Measurements from ENCODE around the gene YBEY.

The YBEY gene

DNA sequence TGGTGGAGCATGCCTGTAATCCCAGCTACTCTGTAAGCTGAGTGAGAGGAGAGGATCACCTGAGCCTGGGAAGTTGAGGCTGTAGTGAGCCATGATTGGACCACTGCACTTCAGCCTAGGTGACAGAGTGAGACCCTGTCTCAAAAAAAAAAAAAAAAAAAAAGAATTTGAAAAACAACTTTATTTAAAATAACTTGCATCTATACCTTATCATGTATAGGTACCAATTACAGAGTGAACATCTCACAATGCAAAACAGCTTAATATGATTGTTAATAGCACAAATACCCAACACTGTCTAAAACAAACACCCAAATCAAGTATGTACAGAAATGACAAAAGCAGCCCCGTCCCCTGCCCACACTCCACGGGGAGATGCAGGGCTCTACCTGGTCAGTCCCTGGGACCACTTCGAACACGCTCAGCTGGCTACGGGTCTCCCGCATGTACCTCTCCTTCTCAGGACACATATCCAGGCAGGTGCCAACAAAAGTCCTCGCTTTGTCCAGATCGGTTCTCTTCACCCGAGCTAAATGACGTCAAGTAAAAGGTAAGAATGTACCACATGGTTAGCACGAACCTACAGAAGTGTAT lies 11.2 kb upstream of the YBEY start:
- H3K36me3 Mint-ChIP-seq, result peaks cover 31% of the 10 kb centered on the region
- no peak for ATAC-seq (ENCODE audit: low read depth)
- H3K4me3 Mint-ChIP-seq, result no peak overlapping the region
- no peaks in the 10 kb centered on the region for H3K9me3 Mint-ChIP-seq
- peaks cover 2% of the 10 kb centered on the region for H3K4me1 Mint-ChIP-seq
- DNase-seq (ENCODE audit: low spot score in 2 of 2), result no peak
- H3K27me3 Mint-ChIP-seq, result no peaks in the 10 kb centered on the region
- no peak overlapping the region for H3K27ac Mint-ChIP-seq

DNA sequence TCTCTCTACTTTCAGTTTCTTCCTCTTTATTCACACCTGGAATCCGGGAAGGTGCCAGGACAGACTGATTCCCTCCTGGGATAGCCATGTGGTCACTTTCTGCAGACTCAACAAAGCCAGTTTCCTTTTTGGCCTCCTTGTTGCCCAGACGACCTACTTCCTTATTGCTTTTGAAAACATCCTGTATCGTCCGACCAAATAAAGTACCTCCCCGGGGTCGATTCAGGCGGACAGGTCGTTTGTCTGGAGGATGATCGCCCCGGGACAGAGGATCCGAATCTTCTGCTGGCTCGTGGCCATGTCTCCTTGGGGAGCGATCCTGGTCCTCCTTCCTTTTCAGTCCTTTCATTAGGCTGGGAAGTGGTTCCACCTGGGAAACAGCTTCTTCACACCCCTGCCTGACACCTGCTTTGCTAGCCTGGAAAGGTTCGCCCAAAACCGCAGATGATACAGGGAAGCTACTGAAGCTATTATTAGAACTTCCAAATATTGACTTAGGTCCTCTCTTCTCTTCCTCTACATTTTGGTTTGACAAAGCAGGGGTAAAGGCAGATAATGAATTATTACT lies 2.0 kb upstream of the YBEY start:
- Mint-ChIP-seq H3K4me1 (peaks cover 25% of the 10 kb centered on the region), H3K27ac (peak overlapping the region; percentile 11), H3K27me3 (no peaks in the 10 kb centered on the region), H3K36me3 (peaks cover 12% of the 10 kb centered on the region), H3K9me3 (no peaks in the 10 kb centered on the region), H3K4me3 (peak overlapping the region; percentile 75)
- DNase-seq (ENCODE audit: low spot score in 2 of 2) (no peak), ATAC-seq (ENCODE audit: low read depth) (no peak)

DNA sequence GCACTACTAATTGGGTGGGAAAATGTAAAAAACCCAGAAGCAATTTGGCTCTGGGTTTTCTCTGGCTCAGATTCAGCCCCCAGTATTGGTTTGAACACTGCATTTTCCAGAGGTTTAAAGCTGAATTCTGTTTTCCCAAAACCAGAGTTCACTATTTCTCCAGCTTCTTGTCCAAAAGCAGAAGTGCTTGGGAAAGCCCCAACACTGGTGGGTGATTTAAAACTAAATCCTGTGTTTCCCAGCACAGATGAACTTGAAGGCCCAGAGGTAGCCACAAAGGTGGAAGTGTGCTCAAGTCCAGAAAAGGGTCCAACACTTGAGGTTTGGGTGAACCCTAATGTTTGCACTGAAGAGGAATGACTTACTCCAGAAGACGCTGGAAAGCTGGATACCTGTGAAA lies 1.4 kb upstream of the YBEY start:
- H3K27me3 Mint-ChIP-seq, result no peaks in the 10 kb centered on the region
- peak overlapping the region; percentile 99 for H3K4me3 Mint-ChIP-seq

DNA sequence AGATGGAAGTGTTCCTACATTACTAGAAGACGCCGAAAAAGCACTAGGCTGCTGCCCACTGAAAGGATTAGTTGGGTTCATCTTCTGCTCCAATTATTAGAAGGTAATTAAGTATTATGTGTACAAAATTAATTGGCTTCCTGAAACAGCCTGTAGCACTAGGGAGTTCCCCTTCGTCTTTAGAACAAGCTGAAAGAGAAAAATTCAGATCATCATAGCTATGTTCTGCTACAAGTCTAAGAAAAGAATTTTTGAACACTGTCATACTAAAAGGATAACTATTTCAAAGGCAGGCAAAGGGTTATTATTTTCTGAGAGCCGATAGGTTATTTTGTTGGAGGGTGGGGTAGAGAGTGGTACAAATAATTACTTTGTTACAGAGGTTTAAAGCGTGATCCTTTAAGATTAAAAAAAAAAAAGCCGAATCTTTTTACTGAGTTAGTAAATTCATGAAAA lies 908 bp upstream of the YBEY start, which contains the start of gene MCM3AP:
MCM3AP (minus strand) TSS at position 406 of the 456 bp plus-strand sequence; CDS start at position 81, 325 bp downstream.
- Mint-ChIP-seq H3K9me3 (no peaks in the 10 kb centered on the region), H3K4me3 (peak within 1 kb of the TSS; percentile 99), H3K36me3 (peaks cover 11% of the 10 kb centered on the region), H3K4me1 (peaks cover 30% of the 10 kb centered on the region), H3K27me3 (no peaks in the 10 kb centered on the region), H3K27ac (peak within 1 kb of the TSS; percentile 92)
- no peak for DNase-seq (ENCODE audit: low spot score in 2 of 2)
- ATAC-seq (ENCODE audit: low read depth), result no peak

More for the DNA sequence above, 1.4 kb upstream of the YBEY start:
- Mint-ChIP-seq H3K27ac (peak overlapping the region; percentile 92), H3K9me3 (no peaks in the 10 kb centered on the region), H3K4me1 (peaks cover 28% of the 10 kb centered on the region), H3K36me3 (peaks cover 12% of the 10 kb centered on the region)
- no peak for DNase-seq (ENCODE audit: low spot score in 2 of 2)
- no peak for ATAC-seq (ENCODE audit: low read depth)

DNA sequence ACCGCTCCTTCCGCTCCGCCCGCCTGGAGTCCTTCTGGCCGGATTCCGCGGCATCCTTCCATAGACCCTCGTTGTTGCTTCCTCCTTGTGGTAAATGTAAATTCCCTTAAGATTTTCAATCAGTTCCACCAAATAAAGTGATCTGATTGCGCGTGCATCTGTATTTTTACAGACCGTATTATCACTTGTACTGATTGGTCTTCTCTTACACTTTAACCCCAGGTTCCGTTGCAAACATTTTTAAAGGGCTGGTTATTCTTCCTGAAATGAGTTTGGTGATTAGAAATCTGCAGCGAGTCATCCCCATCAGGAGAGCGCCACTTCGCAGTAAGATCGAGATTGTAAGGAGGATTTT lies 483 bp downstream of the YBEY start:
- Mint-ChIP-seq H3K4me3 (peak overlapping the region; percentile 99), H3K36me3 (peaks cover 14% of the 10 kb centered on the region), H3K9me3 (no peaks in the 10 kb centered on the region), H3K27me3 (no peaks in the 10 kb centered on the region), H3K27ac (peak overlapping the region; percentile 92), H3K4me1 (peaks cover 29% of the 10 kb centered on the region)
- DNase-seq (ENCODE audit: low spot score in 2 of 2) (no peak), ATAC-seq (ENCODE audit: low read depth) (no peak)

DNA sequence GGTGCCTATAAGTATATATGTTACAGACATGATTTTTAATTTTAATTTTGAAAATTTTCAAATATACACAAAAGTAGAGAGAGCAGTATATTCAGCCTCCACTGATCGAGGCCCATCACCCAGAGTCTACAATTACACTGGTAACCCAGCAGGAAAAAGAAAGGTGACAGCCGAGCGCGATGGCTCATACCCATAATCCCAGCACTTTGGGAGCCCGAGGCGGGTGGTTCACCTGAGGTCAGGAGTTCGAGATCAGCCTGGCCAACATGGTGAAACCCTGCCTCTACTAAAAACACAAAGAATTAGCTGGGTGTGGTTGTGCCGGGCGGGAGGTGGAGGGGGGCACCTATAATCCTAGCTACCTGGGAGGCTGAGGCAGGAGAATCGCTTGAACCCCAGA lies 1.4 kb downstream of the YBEY start:
- Mint-ChIP-seq H3K4me3 (no peak overlapping the region), H3K27ac (no peak overlapping the region), H3K9me3 (no peaks in the 10 kb centered on the region), H3K4me1 (peaks cover 29% of the 10 kb centered on the region), H3K36me3 (peaks cover 16% of the 10 kb centered on the region), H3K27me3 (no peaks in the 10 kb centered on the region)
- DNase-seq (ENCODE audit: low spot score in 2 of 2) (no peak), ATAC-seq (ENCODE audit: low read depth) (no peak)

DNA sequence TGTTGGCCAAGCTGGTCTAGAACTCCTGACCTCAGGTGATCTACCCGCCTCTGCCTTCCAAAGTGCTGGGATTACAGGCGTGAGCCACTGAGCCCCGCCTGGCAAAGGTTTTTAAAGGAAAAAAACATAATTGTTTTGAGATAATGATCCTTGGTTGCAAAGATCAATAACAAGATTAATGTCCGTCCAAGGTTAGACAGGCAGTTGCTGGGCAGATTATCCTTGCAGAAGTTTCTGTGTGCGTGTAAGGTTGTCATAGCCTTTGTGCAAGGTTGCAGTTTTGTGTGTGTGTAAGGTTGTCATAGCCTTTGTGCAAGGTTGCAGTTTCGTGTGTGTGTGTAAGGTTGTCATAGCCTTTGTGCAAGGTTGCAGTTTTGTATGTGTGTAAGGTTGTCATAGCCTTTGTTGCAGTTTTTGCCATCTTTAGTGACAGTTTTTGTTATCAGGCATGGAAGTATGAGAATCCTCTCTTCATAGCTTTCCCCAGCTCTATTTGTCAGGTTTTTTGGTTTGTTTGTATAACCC lies 3.6 kb downstream of the YBEY start:
- H3K27ac Mint-ChIP-seq, result no peak overlapping the region
- no peaks in the 10 kb centered on the region for H3K27me3 Mint-ChIP-seq
- ATAC-seq (ENCODE audit: low read depth) (no peak), DNase-seq (ENCODE audit: low spot score in 2 of 2) (no peak)
- H3K9me3 Mint-ChIP-seq, result no peaks in the 10 kb centered on the region
- H3K4me3 Mint-ChIP-seq, result no peak overlapping the region
- H3K4me1 Mint-ChIP-seq, result peaks cover 22% of the 10 kb centered on the region
- H3K36me3 Mint-ChIP-seq, result peaks cover 13% of the 10 kb centered on the region

DNA sequence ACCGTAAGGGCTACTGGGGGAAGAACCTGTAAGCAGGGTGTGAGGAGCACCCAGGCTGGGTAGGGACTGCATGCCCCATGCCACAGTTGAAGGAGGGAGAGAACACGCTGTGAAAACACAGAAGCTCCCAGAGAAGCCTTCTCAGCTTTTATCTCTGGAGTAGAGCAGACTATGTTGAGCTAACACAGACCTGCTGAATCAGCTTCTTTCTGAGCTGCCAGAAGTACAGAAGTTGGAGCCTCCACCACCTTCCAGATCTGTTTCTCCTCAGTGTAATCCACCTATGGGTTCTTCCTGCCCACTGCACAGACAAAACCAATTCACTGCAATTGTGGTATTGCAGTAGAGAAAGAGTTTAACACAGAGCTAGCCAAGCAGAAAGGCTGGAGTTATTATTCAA lies 5.4 kb downstream of the YBEY start:
- peaks cover 27% of the 10 kb centered on the region for H3K4me1 Mint-ChIP-seq
- DNase-seq (ENCODE audit: low spot score in 2 of 2), result no peak
- no peak overlapping the region for H3K4me3 Mint-ChIP-seq
- no peak overlapping the region for H3K27ac Mint-ChIP-seq
- ATAC-seq (ENCODE audit: low read depth), result no peak
- no peaks in the 10 kb centered on the region for H3K27me3 Mint-ChIP-seq
- H3K36me3 Mint-ChIP-seq, result peaks cover 13% of the 10 kb centered on the region
- H3K9me3 Mint-ChIP-seq, result no peaks in the 10 kb centered on the region

DNA sequence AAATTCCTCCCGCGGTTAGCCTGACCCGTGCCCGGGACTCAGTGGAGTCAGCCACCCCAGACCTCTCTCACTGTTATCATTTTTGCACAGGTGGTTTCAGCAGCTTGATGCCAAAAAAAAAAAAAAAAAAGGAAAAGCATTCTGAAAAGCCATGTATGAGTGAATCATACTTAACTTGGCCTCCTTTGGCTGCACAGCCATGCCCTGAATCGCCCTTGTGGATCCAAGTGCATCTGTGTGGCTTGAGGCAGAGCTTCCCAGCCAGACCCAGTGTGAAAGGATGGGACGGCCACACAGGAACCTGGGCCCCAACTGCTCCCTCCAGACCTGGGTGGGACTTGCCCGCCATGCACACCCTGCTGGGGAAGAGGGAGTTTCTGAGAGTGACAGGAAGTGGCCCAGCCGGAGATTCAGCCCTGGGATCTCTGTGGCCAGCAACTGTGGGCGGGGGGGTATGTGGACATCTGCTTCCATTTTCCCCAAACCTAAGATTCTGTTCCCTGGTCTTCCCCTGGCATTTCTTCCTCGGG lies 8.6 kb downstream of the YBEY start:
- Mint-ChIP-seq H3K36me3 (peaks cover 6% of the 10 kb centered on the region), H3K27ac (no peak overlapping the region), H3K4me3 (no peak overlapping the region), H3K27me3 (no peaks in the 10 kb centered on the region), H3K9me3 (no peaks in the 10 kb centered on the region), H3K4me1 (peaks cover 16% of the 10 kb centered on the region)
- no peak for DNase-seq (ENCODE audit: low spot score in 2 of 2)
- ATAC-seq (ENCODE audit: low read depth), result no peak

DNA sequence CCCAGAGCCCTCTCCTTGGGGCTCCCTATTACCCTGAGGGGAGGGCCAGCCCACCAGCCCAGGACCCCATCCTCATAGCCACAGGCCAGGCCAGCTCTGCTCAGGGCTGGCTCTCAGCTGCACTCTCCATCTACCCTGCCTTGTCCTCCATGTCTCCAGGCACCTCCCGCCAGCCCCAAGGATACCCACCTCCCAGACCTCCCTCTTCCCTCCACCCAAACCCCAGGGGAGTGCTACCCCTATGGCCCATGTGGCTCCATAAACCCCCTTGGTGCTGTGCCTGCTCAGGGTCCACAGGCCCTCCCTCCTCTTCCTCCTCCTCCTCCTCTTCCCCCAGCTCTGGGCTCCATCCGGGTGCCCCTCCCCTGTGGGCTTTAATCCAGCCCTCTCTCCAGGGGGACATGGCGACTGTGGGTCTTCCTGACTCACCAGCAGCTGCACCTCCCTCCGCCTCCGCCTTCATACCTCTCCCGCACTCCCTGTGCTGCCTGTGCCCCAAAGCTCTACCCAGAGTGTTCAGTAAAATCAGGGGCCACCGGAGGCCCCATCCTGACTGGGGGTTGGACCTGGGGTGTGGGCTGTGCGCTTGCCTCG lies 9.1 kb downstream of the YBEY start:
- Mint-ChIP-seq H3K27me3 (no peaks in the 10 kb centered on the region), H3K36me3 (peaks cover 4% of the 10 kb centered on the region), H3K4me1 (peaks cover 13% of the 10 kb centered on the region), H3K4me3 (no peak overlapping the region), H3K27ac (peak overlapping the region; percentile 14), H3K9me3 (no peaks in the 10 kb centered on the region)
- DNase-seq (ENCODE audit: low spot score in 2 of 2), result no peak
- no peak for ATAC-seq (ENCODE audit: low read depth)

DNA sequence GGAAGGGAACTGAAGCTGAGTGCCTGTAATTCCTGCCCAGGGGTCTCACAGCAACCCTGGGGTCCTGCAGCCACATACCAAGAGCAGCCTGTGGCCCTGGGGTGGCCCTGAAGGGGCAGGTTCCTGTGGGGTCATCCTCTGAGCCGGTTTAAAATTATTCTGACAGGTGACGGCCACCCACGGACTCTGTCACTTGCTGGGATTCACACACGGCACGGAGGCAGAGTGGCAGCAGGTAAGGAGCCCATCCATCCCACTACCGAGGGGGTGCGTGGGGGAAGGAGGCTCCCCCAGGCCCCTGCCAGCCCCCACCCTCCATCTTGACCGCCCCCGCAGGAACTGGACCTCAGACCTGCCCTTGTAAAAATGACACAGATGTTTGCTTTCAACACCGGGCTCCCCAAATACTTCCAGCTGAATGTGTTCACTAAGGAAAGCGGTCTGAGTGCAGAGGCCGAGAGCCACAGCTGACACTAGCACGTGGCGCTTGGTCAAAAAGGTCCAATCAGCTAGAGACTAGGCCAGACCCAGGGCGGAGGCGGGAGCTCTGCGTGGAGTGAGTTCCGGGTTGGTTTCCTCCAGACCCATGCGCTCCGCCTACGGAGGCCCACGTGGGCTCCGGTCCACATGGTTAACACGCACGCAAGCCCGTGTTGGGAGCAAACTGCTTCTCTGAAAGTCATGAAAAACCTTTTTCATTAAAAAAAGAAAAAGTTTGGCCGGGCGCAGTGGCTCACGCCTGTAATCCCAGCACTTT lies 10.0 kb downstream of the YBEY start:
- Mint-ChIP-seq H3K27ac (peak overlapping the region; percentile 14), H3K9me3 (no peaks in the 10 kb centered on the region), H3K4me1 (peaks cover 13% of the 10 kb centered on the region), H3K36me3 (peaks cover 4% of the 10 kb centered on the region), H3K27me3 (no peaks in the 10 kb centered on the region), H3K4me3 (peak overlapping the region; percentile 75)
- DNase-seq (ENCODE audit: low spot score in 2 of 2) (peak; percentile 50 to 57), ATAC-seq (ENCODE audit: low read depth) (peak; percentile 97)

DNA sequence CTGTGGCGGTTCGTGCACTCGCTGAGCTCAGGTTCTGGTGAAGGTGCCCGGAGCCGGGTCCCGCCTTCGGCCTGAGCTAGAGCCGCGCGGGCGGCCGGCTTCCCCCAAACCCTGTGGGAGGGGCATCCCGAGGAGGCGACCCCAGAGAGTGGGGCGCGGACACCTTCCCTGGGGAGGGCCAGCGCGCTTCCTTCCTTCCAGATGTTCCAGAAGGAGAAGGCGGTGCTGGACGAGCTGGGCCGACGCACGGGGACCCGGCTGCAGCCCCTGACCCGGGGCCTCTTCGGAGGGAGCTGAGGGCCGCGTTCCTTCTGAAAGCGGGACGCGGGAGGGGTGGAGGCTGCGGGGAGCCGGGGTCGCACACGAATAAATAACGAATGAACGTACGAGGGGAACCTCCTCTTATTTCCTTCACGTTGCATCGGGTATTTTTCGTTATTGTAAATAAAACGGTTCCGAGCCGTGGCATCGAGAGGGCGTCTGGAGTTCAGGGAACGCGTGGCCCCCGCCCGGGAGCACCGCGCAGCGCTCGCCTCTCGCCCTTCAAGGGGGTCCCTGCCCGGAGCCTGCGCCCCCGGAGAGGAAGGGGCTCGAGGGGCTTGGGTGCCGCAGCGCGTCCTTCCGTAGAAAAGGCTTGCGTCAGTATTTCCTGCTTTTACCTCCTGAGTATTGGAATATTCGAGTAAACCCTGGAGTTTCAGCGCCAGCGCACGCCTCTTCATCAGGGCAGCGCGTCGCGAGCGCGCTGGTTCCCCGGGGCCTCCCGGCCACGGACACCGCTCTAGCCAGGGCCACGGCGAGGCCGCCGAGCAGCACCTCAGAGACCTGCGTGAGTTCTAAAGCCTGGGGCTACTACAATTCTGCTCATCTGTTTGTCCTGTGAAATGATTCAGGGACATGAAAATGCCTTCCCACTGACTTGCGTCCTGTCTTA lies 11.5 kb downstream of the YBEY start:
- H3K27ac Mint-ChIP-seq, result no peak overlapping the region
- ATAC-seq (ENCODE audit: low read depth) (peak; percentile 16), DNase-seq (ENCODE audit: low spot score in 2 of 2) (no peak)
- H3K27me3 Mint-ChIP-seq, result no peaks in the 10 kb centered on the region
- H3K36me3 Mint-ChIP-seq, result no peaks in the 10 kb centered on the region
- H3K9me3 Mint-ChIP-seq, result no peaks in the 10 kb centered on the region
- H3K4me1 Mint-ChIP-seq, result peaks cover 10% of the 10 kb centered on the region
- peak overlapping the region; percentile 78 for H3K4me3 Mint-ChIP-seq

DNA sequence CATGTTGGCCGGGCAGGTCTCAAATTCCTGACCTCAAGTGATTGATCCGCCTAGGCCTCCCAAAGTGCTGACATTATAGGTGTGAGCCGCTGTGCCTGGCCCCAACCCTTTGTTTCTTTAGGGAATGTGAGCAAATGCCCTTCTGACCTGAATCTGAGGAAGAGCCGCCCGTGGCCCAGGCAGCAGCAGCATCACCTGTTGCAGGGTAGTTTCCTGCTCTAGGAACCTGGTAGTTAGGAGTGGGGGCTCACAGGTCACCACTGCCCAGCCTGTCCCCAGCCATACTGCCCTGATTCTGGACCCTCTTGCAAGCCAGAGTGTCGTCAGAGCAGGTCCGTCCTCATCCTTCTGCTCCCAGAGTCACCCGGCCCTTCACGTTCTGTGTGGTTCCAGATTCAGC lies 13.0 kb downstream of the YBEY start:
- no peak for ATAC-seq (ENCODE audit: low read depth)
- H3K36me3 Mint-ChIP-seq, result no peaks in the 10 kb centered on the region
- no peaks in the 10 kb centered on the region for H3K27me3 Mint-ChIP-seq
- peaks cover 10% of the 10 kb centered on the region for H3K4me1 Mint-ChIP-seq
- peak overlapping the region; percentile 11 for H3K4me3 Mint-ChIP-seq
- DNase-seq (ENCODE audit: low spot score in 2 of 2), result no peak
- H3K27ac Mint-ChIP-seq, result no peak overlapping the region
- no peaks in the 10 kb centered on the region for H3K9me3 Mint-ChIP-seq

All from memory B cell (primary cell).